HG02938 (cell line): ENCODE data around the gene RAB13.
A peak's percentile ranks its signal among the peaks of the same experiment; 100 is the strongest.

Experiments used
- ATAC-seq: cut with Tn5 transposase; IDR thresholded peaks from one replicate; pipeline ENCODE4 v1.9.1; 2021; ENCODE audit warnings: mild to moderate bottlenecking, moderate library complexity; ENCODE audit not compliant: unreplicated experiment

Gene RAB13

GRCh38 chr1:153957744-153958110, 28.4 kb downstream of the RAB13 start:
- no peak for ATAC-seq

GRCh38 chr1:153956997-153957715, 29.0 kb downstream of the RAB13 start:
- no peak for ATAC-seq

GRCh38 chr1:153954826-153955225, 31.3 kb downstream of the RAB13 start:
- no peak for ATAC-seq

GRCh38 chr1:153953859-153954365, 32.2 kb downstream of the RAB13 start:
- no peak for ATAC-seq

GRCh38 chr1:153951801-153952200, 34.3 kb downstream of the RAB13 start:
- no peak for ATAC-seq

GRCh38 chr1:153951183-153951582, 35.0 kb downstream of the RAB13 start:
- ATAC-seq: no peak

GRCh38 chr1:153946622-153947241, 39.4 kb downstream of the RAB13 start, which contains the start of gene DENND4B:
Gene DENND4B, minus strand, starts transcription at chr1:153946718. Its CDS starts 2,344 bp downstream, at chr1:153944374.
- peak; percentile 50 for ATAC-seq

GRCh38 chr1:153945795-153946621, 40.1 kb downstream of the RAB13 start:
- peak; percentile 68 for ATAC-seq

GRCh38 chr1:153945131-153945794, 40.9 kb downstream of the RAB13 start:
- ATAC-seq: peak; percentile 7

GRCh38 chr1:153944827-153945117, 41.4 kb downstream of the RAB13 start:
- no peak for ATAC-seq

- ATAC-seq: no peak
Observed at GRCh38 chr1:153944005-153944826, 41.9 kb downstream of the RAB13 start.

- ATAC-seq: no peak
Observed at GRCh38 chr1:153942766-153943549, 43.2 kb downstream of the RAB13 start.

GRCh38 chr1:153941826-153942725, 44.1 kb downstream of the RAB13 start:
- ATAC-seq: no peak

- ATAC-seq: no peak
Observed at GRCh38 chr1:153940756-153941155, 45.4 kb downstream of the RAB13 start.

GRCh38 chr1:153939476-153939875, 46.7 kb downstream of the RAB13 start:
- ATAC-seq: no peak

- ATAC-seq: no peak
Observed at GRCh38 chr1:153938996-153939395, 47.1 kb downstream of the RAB13 start.

GRCh38 chr1:153937331-153937730, 48.8 kb downstream of the RAB13 start:
- ATAC-seq: no peak

- ATAC-seq: no peak
Observed at GRCh38 chr1:153936011-153936802, 49.9 kb downstream of the RAB13 start.
